ENCODE data around the gene HSD17B7.

- no peak for TF ChIP-seq CTCF (IDR thresholded peaks at IDR 0.05)
- no peak for TF ChIP-seq POLR2AphosphoS5 (IDR thresholded peaks at IDR 0.05)
Measured at GRCh38 chr1:162856260-162856659, 65.8 kb downstream of the HSD17B7 start.
